HG02981 (cell line): ENCODE measurements around the gene UBE2L5.

ENCODE experiments used
- ATAC-seq: cut with Tn5 transposase; IDR thresholded peaks from one replicate; pipeline ENCODE4 v1.9.1; 2021; ENCODE audit warnings: mild to moderate bottlenecking, moderate library complexity; ENCODE audit not compliant: unreplicated experiment

UBE2L5 gene

GRCh38 chr13:30422054-30422839 lies at the start of gene UBE2L5:
Gene UBE2L5 (plus strand): TSS chr13:30422493. CDS start chr13:30427991, 5,498 bp downstream.
- ATAC-seq, result peak; percentile 62

- no peak for ATAC-seq
These were observed 48.6 kb upstream of the UBE2L5 start for GRCh38 chr13:30373727-30374126.

GRCh38 chr13:30375265-30375835 lies 46.9 kb upstream of the UBE2L5 start:
- ATAC-seq, result no peak

DNA sequence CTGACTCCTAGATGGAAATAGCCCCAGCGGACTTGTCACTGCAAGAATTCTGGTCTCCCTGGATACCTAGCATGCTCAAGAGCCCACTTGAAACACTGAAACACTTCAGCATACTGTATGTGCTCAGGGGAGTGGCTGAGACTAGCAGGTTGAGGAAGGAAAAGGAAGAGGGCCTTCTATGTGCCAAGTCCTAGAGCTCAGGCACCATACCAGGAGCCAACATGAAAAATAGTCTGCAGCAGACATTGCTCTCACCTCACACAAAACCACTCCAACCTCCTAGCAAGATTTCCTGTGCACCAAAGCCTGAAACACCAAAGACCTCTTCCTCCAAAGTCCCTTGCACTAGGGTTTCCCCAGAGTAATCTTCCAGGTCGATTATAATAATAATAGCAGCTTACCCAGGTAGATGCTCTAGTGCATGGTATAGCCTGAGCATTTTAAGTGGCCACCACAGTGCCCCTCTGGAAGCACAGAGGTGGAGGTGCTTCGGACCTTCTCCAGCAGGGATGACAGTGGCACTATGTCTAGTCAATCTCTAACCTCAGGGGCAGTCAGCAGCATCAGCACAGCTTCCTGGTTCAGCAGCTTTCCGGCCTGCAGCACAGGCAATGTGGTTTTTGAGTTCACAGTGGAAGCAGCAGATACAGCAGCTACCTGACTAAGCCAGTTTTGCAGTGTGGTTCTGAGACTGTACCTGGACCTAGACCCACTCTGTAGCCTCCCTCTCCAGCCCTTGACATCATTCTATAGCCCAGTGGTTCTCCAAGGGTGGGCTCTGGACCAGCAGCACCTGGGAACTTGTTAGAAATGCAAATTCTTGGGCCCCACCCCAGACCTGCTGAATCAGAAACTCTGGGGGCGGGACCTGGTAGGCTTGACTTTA lies 45.6 kb upstream of the UBE2L5 start:
- ATAC-seq, result peak; percentile 59

DNA sequence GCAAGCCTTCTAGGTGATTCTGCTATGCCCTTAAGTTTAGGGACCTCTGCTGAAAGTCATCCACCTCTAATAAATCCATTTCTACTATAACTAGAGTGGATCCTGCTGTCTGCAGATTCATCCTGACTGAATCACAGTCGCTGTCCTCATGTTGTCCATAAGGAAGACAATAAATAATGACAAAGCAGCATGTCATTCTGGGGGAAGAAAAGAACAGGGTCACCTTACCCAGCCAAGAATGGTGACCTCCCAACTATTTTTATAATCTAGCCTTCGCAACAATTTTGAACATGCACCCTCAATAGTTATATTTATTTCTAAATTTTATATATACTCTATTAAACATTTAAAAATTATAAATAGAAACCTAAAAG lies 45.0 kb upstream of the UBE2L5 start:
- ATAC-seq, result no peak

DNA sequence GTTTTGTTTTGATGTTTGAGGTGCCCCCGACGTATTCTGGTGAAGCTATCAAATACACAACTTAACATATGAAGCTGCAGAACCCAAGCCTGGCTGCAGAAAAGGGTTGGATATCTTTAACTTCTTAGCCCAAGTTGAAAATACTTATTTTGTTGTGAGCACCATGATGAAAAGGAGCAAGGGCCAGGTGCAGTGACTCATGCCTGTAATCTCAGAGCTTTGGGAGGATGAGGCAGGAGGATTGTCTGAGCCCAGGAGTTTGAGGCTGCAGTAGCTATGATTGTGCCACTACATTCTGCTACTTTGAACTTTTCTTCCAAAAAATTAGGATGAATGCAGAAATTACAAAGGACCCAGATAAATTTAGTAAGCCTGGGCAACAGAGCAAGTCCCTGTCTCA lies 44.1 kb upstream of the UBE2L5 start:
- ATAC-seq, result no peak

- ATAC-seq, result no peak
These were observed 41.2 kb upstream of the UBE2L5 start for GRCh38 chr13:30381049-30381448.

GRCh38 chr13:30382836-30383525 lies 39.3 kb upstream of the UBE2L5 start:
- ATAC-seq, result no peak

GRCh38 chr13:30388406-30389283 lies 33.6 kb upstream of the UBE2L5 start:
- no peak for ATAC-seq

DNA sequence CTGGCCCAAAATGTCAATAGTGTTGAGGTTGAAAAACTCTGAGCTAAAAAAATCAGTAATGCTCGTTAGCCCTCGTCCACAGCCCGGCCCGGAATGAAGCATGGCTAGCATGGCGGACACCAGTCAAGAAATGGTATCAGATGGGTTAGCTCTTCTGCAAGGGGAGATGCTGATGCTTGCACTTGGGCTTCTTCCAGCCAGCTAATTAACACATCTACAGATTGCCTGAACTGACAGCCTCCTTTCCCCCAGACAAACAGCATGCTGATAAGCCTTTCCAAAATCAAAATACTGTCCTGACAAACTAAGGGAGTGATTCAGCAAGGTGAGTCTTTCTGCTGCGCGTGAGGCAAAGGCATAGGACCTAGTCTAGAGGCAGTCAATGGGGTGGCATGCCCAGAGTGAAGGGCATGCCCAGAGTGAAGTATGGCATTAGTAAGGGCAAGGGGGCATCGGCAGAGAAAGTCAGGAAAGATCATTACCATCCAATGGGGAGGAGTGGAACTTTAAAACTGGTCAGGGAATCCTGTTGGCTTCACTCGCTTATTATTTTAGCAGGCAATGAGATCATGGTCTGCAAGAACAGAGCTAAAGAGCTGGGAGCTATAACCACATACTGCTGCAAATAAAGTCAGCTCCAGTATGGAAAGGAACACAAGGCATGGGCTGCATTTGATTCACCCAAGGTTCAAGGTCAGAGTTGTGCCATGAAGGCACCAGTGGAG lies 30.2 kb upstream of the UBE2L5 start:
- ATAC-seq, result no peak

DNA sequence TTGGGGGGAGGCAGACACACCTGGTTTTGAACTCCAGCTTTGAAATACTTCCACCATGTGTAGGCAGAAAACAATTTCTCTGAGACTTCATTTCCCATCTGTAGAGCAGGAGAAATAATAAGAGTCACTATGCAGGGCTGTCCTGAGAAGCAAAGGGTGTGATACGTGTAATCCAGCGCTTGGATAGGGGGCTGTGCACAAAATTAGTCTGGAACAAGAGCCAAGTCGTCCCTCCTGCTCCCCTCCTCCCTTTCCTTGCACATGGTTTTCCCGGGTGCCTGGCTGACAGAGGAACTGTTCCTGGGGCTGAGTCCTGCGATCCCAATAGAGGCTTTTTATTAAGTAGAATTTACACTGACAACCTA lies 29.6 kb upstream of the UBE2L5 start:
- no peak for ATAC-seq

DNA sequence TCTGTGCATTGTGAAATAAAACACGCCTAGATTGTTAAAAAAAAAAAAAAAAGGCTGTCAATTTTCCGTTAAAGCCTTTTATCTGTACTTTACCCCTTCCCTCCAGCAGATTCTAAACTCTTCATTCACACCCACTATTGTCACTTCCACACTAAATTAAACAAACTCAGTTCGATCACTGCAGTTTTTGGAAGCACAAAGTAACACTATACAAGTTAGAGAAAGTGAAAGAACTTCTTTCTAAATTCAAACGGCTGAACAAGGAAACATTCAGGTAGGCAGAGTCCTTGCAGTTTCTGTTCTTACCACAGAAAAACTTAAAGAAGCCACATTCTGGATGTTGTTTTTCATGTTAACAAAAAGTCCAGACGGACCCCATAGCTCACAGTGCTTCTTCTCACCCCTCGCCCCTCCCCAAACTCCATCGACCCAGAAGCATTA lies 27.5 kb upstream of the UBE2L5 start:
- peak; percentile 72 for ATAC-seq

GRCh38 chr13:30395192-30396158 lies 26.8 kb upstream of the UBE2L5 start:
- ATAC-seq, result peak; percentile 54

DNA sequence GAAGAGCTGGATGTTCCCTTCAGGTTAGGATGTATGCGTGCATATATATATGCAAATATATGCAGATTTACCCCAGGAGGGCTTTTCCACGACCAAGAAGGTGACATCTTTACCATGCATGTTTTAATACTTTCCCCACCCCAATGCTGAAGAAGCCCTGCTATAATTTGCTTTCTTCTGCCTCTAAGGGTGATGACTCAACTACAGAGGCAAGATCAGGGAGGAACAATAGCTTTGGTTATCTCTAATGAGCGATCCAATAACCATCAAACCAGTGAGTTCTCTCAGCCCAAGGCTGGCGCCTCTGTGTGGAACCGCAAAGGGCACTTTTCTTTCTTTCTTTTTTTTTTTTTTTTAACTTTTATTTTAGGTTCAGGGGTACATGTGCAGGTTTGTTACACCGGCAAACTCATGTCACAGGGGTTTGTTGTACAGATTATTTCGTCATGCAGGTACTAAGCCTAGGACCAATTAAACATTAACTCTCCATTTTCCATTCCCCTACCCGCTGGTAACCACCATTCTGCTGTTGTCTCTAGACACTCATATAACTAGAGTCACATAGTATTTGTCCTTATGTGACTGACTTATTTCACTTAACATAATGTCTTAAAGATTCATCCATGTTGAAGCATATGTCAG lies 25.7 kb upstream of the UBE2L5 start:
- ATAC-seq, result no peak

DNA sequence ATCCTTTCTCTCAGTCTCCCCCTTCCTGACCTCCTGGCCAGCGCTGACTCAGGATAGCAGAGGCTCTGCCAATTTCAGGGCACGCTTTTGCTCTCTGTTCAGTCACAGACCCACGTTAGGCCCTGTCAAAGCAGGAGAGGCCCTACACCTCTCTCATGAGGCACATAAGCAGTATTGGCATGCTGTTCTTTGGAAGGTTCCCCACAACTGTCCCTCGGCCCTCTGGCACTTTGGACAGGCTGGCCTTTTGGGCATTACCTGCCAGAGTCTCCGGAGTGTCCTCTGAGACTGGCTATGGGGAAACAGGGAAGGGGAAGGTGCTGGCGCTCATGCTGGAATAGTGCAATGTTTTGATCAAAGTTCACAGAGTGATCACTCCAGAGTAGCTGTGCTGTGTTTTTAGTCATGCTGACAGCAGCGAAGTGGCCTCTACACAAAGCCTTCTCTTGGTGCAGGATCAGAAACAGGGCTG lies 23.7 kb upstream of the UBE2L5 start:
- ATAC-seq, result no peak

DNA sequence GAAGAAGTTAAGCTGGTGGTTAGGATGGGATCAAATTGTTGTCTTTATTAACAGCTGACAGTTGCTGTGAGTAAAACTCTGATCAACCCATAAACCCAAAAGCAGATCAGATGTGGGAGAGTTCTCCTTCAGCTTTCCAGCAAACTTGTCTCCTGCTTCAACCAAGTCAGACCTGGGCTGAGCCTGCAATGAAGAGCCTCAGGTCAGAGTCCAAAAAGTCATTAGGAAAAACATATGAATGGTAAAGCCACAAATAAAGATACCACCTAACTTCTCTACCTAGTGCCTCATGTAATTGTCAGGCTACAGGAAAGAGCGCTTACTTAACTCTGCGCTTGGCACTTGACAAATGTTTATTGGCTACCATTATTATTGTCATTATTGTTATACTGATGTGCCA lies 21.9 kb upstream of the UBE2L5 start:
- no peak for ATAC-seq

- no peak for ATAC-seq
These were observed 20.9 kb upstream of the UBE2L5 start for GRCh38 chr13:30401347-30401746.

- no peak for ATAC-seq
These were observed 18.8 kb upstream of the UBE2L5 start for GRCh38 chr13:30403456-30403855.
